Ramos (cell line): ENCODE data around the gene PKN2.
"Not testable (repeated sequence)": the region's sequence is repeated elsewhere in the genome, so short reads cannot be mapped to it uniquely, and the experiment has no call there.

Experiments
- in situ Hi-C: fragments of 300-500 bp; cut with MboI; formaldehyde crosslinking; loops from one replicate; pipeline ENCODE4 v1.14.3; 2022; ENCODE audit warnings: low sequenced_read_pairs; ENCODE audit not compliant: unreplicated experiment

PKN2 gene

DNA sequence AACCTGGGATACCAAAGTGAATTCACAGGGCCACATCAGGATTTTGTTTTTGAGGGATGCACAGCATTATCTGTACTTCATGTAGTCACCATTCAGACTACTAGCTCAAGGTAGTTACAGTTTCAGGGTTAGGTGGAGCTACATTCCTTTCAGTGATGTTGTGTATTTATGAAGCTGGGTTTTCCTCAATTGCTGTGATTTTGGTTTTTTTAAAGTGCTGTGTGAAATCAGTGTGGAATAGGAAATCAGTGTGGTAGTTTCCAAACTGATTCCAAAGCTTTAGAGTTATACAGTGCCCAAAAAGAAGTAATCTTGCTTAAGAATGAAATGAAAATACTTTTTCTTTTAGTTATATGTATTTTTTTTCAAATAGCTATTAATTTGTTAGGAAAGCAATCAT lies 95.8 kb downstream of the PKN2 start:
- in situ Hi-C loops: no loop called here

DNA sequence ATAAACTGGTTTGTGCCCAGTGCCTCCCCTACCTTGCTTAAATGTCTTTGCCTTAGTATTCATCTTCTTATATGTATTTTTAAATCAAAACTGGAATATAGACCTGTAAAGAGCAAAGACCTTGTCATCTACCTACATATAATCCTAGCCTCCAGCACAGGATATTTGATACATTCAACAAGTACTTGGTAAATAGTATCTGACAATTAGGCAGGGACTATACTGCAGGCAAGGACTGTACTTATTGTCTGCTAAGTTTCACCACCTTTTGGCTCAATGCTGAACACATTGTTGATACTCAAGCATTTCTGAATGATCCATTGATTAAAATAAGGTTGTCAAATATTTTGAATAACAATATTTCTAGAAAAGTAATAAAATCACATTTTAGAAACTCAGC lies 96.4 kb downstream of the PKN2 start:
- in situ Hi-C loops: no loop called here

GRCh38 chr1:88783145-88783544 lies 99.1 kb downstream of the PKN2 start:
- in situ Hi-C loops: no loop called here

DNA sequence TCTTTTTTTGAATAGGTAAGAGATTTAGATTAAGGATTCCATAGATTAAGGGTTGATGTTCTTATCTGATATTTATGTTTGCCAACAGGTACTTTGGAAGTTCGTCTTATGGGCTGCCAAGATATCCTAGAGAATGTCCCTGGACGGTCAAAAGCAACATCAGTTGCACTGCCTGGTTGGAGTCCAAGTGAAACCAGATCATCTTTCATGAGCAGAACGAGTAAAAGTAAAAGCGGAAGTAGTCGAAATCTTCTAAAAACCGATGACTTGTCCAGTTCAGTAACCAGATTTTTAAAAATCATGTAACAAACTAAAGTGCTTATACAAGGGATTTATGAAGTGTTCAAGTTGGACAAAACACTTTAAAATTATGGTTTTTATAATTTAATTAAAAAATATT lies 100.5 kb downstream of the PKN2 start:
- in situ Hi-C loops: no loop called here

- in situ Hi-C loops: no loop called here
These were observed 103.2 kb downstream of the PKN2 start for GRCh38 chr1:88787023-88787903.

DNA sequence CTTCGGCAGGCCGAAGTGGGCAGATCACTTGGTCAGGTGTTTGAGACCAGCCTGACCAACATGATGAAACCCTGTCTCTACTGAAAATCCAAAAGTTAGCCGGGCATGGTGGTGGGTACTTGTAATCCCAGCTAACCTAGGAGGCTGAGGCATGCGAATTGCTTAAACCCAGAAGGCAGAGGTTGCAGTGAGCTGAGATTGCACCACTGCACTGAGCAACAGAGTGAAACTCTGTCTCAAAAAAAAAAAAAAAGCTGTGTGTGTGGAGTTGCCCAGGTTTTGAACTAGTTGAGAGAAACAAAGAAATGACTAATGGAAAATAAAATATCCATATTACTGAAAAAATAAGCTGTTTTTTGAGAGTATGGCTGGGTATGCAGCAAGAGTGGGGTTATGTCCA lies 107.1 kb downstream of the PKN2 start:
- in situ Hi-C loops: no loop called here

DNA sequence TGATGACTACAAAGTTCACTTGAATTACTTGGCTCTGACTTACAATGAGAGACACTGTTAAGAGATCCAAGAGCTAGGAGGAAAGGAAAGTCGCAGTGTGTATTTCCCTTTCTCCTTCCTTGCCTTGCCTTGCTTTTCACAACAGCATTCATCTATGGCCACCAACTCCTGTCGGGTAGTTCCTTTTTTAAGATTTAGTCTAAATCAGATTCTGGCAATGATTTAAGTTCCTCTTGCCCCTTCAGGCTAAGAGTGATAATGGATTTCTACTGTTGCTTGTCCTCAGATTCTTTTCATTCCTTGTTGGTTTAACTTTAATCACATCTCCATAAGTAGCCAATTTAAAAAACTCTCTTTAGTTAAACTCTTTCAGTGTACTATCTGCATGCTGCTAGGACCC lies 115.4 kb downstream of the PKN2 start:
- in situ Hi-C loops: no loop called here

- in situ Hi-C loops: no loop called here
These were observed 116.4 kb downstream of the PKN2 start for GRCh38 chr1:88800382-88801051.

- in situ Hi-C loops: no loop called here
These were observed 117.6 kb downstream of the PKN2 start for GRCh38 chr1:88801575-88802208.

GRCh38 chr1:88802404-88802803 lies 118.3 kb downstream of the PKN2 start:
- in situ Hi-C loops: no loop called here

GRCh38 chr1:88802950-88803349 lies 118.9 kb downstream of the PKN2 start:
- in situ Hi-C loops: no loop called here

DNA sequence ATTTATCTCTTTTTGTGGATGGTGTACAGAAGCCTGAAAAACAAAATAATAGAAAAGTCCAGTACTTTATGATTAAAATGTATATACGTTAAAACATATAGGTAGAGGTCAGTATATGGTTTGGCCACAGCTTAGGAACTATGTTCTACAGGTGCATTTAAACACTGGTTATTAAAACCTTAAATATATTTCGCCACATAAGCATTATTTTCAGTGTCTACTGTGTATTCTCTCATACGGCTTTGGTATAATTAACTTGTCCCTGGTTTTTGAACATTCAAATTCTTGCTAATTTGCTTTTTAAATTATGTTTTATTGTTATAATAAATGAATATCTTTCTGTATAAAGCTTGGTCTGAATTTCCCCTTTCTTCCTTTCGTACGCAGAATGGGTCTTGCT lies 119.4 kb downstream of the PKN2 start:
- in situ Hi-C loops: no loop called here

DNA sequence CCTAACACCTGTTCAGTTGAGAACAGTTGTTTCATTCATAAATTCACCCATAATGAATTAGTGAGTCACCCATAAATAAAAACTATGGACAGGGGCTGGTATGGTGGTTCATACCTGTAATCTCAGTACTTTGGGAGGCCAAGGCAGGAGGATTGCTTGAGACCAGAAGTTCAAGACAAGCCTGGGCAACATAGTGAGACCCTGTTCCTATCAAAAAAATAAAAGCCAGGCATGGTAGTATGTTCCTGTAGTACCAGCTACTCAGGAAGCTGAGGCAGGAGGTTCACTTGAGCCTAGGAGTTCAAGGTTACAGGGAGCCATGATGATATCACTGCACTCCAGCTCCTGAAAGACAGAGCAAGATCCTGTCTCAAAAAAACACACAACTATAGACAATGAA lies 128.3 kb downstream of the PKN2 start:
- in situ Hi-C loops: no loop called here

GRCh38 chr1:88813471-88813870 lies 129.4 kb downstream of the PKN2 start:
- in situ Hi-C loops: no loop called here

DNA sequence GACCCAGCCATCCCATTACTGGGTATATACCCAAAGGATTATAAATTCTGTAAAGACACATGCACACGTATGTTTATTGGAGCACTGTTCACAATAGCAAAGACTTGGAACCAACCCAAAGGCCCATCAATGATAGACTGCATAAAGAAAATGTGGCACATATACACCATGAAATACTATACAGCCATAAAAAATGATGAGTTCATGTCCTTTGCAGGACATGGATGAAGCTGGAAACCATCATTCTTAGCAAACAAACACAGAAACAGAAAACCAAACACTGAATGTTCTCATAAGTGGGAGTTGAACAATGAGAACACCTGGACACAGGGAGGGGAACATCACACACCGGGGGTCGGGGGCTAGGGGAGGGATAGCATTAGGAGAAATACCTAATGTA lies 135.6 kb downstream of the PKN2 start:
- in situ Hi-C loops: not testable (repeated sequence)

DNA sequence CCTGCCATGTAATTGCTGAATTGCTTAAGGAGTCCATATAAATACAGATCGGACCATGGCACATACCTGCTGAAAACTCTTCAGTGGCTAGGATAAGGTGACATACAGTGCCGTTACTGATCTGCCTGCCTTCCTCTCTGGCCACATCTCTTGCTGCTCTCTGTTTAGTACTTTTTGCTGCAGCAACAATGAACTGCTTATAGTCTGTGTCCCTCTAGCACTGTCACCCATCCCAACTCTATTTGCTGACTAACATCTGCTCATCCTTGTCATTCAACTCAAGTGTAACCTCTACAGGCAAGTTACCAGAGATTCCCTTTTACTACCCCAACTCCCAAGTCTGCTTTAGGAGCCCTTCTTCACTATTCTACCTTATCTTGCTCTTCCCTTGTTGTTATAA lies 141.6 kb downstream of the PKN2 start:
- in situ Hi-C loops: no loop called here

DNA sequence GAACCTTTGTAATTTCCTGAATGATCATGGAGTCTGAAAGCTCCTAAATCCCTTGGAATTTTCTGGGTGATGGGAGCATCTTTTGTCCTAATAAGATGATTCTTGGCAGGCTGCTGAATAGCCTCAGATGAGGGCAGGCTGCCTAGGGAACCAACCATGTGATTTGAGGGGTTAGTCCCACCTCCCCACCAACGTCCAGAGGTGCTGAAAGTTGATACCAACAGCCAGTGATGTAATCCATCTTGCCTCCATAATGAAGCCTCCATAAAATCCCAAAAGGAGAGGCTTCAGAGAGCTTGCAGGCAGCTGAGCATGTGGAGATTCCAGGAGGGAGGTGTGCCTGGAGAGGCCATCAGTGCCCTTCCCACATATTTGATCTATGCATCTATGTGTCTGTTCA lies 163.6 kb downstream of the PKN2 start:
- in situ Hi-C loops: no loop called here

GRCh38 chr1:88851303-88852063 lies 167.4 kb downstream of the PKN2 start:
- in situ Hi-C loops: no loop called here

GRCh38 chr1:88867743-88868521 lies 183.9 kb downstream of the PKN2 start:
- in situ Hi-C loops: no loop called here

GRCh38 chr1:88869644-88870043 lies 185.6 kb downstream of the PKN2 start:
- in situ Hi-C loops: not testable (repeated sequence)
